Suprapubic skin (tissue), 4 donors: Measurements from ENCODE around the gene KIAA0586. TPM values are rescaled to one million over a fixed set of nuclear protein-coding genes. Genes with fewer than 3 reads are reported as not detected.

ENCODE experiments used
- DNase-seq, 2 donors: peaks; one replicate each; pipeline ENCODE4 v3.0.0-alpha.2; 2019; ENCODE audit warnings: low spot score in 2 of 2
- H3K27ac ChIP-seq: fragments of 200-600 bp; sonication (generic); one replicate; pipeline ENCODE4 v1.5.1; 2019
- H3K27me3 ChIP-seq: fragments of 200-600 bp; sonication (generic); one replicate; pipeline ENCODE4 v1.5.1; 2019
- H3K36me3 ChIP-seq: fragments of 200-600 bp; sonication (generic); one replicate; pipeline ENCODE4 v1.5.1; 2019
- H3K4me1 ChIP-seq: fragments of 200-600 bp; sonication (generic); one replicate; pipeline ENCODE4 v1.5.1; 2019
- H3K4me3 ChIP-seq: fragments of 200-600 bp; sonication (generic); one replicate; pipeline ENCODE4 v1.5.1; 2019; ENCODE audit warnings: mild to moderate bottlenecking
- H3K9me3 ChIP-seq: fragments of 200-600 bp; sonication (generic); one replicate; pipeline ENCODE4 v1.5.1; 2019
- CTCF ChIP-seq, 2 donors: fragments of 200-600 bp in 1 of 2; fragments of 450-650 bp in 1 of 2; sonication (generic) in 1 of 2; IDR thresholded peaks; one replicate each; pipeline ENCODE4 v1.5.1; 2016 to 2019; ENCODE audit warnings: antibody characterized with exemption in 2 of 2, mild to moderate bottlenecking in 1 of 2, moderate library complexity in 1 of 2
- EP300 ChIP-seq: sonication (generic); formaldehyde crosslinking; IDR thresholded peaks from one replicate; pipeline ENCODE4 v1.6.1; 2017; ENCODE audit warnings: antibody characterized with exemption
- POLR2A ChIP-seq, 2 donors: fragments of 450-650 bp; IDR thresholded peaks; one replicate each; pipeline ENCODE4 v1.6.1; 2017; ENCODE audit warnings: antibody characterized with exemption in 2 of 2, mild to moderate bottlenecking in 2 of 2, moderate library complexity in 2 of 2
- POLR2AphosphoS5 ChIP-seq, 3 donors: sonication (generic); formaldehyde crosslinking; IDR thresholded peaks; one replicate each; pipeline ENCODE4 v1.6.1; 2017; ENCODE audit warnings: antibody characterized with exemption in 3 of 3
- WGBS: methylation state at CpG from one replicate; pipeline ENCODE4 v1.1.5; 2018; 5-methylcytosine and 5-hydroxymethylcytosine counted together
- total RNA-seq, 4 donors: library from RNA; depleted of rRNA; stranded (reverse); fragments of >200 nt; gene quantifications; one replicate each; pipeline ENCODE4 v1.1.0, GENCODE V29; 2016

Gene KIAA0586
- total RNA-seq, 4 donors from 2014 or later: 11.1 to 37.1 (median 16.5) TPM

- Histone ChIP-seq H3K4me3 (no peak overlapping the region), H3K27me3 (no peaks in the 10 kb centered on the region), H3K27ac (no peak overlapping the region), H3K4me1 (no peaks in the 10 kb centered on the region), H3K9me3 (no peaks in the 10 kb centered on the region), H3K36me3 (peaks cover 55% of the 10 kb centered on the region)
- DNase-seq: no peak
- WGBS: 76% methylated on average over 5 of the region's 5 CpGs
- TF ChIP-seq EP300 (no peak), POLR2A (IDR thresholded peaks at IDR 0.05) (no peak), CTCF (IDR thresholded peaks at IDR 0.05) (no peak), POLR2AphosphoS5 (IDR thresholded peaks at IDR 0.05) (no peak)
Observed at GRCh38 chr14:58439476-58439875, 12.0 kb downstream of the KIAA0586 start.

GRCh38 chr14:58444627-58445026 is 17.1 kb downstream of the KIAA0586 start:
- Histone ChIP-seq H3K4me3 (no peak overlapping the region), H3K27me3 (no peaks in the 10 kb centered on the region), H3K9me3 (no peaks in the 10 kb centered on the region), H3K27ac (no peak overlapping the region), H3K4me1 (no peaks in the 10 kb centered on the region), H3K36me3 (peaks cover 72% of the 10 kb centered on the region)
- TF ChIP-seq POLR2A (IDR thresholded peaks at IDR 0.05) (no peak), CTCF (IDR thresholded peaks at IDR 0.05) (no peak), POLR2AphosphoS5 (IDR thresholded peaks at IDR 0.05) (no peak), EP300 (no peak)
- 93% methylated on average over 5 of the region's 5 CpGs for WGBS
- no peak for DNase-seq

- 80% methylated on average over 9 of the region's 9 CpGs for WGBS
- H3K4me3 ChIP-seq: no peak overlapping the region
- H3K27me3 ChIP-seq: no peaks in the 10 kb centered on the region
- H3K9me3 ChIP-seq: no peaks in the 10 kb centered on the region
- no peak for DNase-seq
- no peak overlapping the region for H3K27ac ChIP-seq
- TF ChIP-seq POLR2AphosphoS5 (IDR thresholded peaks at IDR 0.05): no peak
- TF ChIP-seq POLR2A (IDR thresholded peaks at IDR 0.05): no peak
- no peak for TF ChIP-seq CTCF (IDR thresholded peaks at IDR 0.05)
- no peak for TF ChIP-seq EP300
- no peaks in the 10 kb centered on the region for H3K4me1 ChIP-seq
- peaks cover 67% of the 10 kb centered on the region for H3K36me3 ChIP-seq
Observed at GRCh38 chr14:58455593-58456265, 28.2 kb downstream of the KIAA0586 start.

- H3K4me1 ChIP-seq: no peaks in the 10 kb centered on the region
- H3K36me3 ChIP-seq: peaks cover 70% of the 10 kb centered on the region
- no peaks in the 10 kb centered on the region for H3K27me3 ChIP-seq
- WGBS: 96% methylated on average over 2 of the region's 2 CpGs
- no peak for DNase-seq
- no peaks in the 10 kb centered on the region for H3K9me3 ChIP-seq
- TF ChIP-seq POLR2AphosphoS5 (IDR thresholded peaks at IDR 0.05): no peak
- no peak for TF ChIP-seq CTCF (IDR thresholded peaks at IDR 0.05)
- no peak for TF ChIP-seq EP300
- no peak for TF ChIP-seq POLR2A (IDR thresholded peaks at IDR 0.05)
- H3K4me3 ChIP-seq: no peak overlapping the region
- H3K27ac ChIP-seq: no peak overlapping the region
Observed at GRCh38 chr14:58460772-58461171, 33.3 kb downstream of the KIAA0586 start.

- Histone ChIP-seq H3K27ac (no peak overlapping the region), H3K4me1 (no peaks in the 10 kb centered on the region), H3K27me3 (no peaks in the 10 kb centered on the region), H3K36me3 (peaks cover 72% of the 10 kb centered on the region), H3K4me3 (no peak overlapping the region), H3K9me3 (no peaks in the 10 kb centered on the region)
- TF ChIP-seq POLR2AphosphoS5 (IDR thresholded peaks at IDR 0.05) (no peak), EP300 (no peak), POLR2A (IDR thresholded peaks at IDR 0.05) (no peak), CTCF (IDR thresholded peaks at IDR 0.05) (no peak)
- WGBS: 98% methylated on average over 2 of the region's 2 CpGs
- no peak for DNase-seq
Observed at GRCh38 chr14:58463147-58463546, 35.6 kb downstream of the KIAA0586 start.
